Liver (tissue), 9 donors: Measurements from ENCODE around the gene EPSTI1. TPM values are rescaled to one million over a fixed set of nuclear protein-coding genes. Genes with fewer than 3 reads are reported as not detected.

ENCODE experiments used
- DNase-seq: peaks from one replicate; pipeline ENCODE4 v3.0.0-alpha.2; 2017; ENCODE audit warnings: low spot score
- H3K27ac ChIP-seq, 2 donors: one replicate each; pipeline ENCODE4 v1.7.0; 2013; ENCODE audit warnings: inconsistent platforms in 2 of 2, low read length in 2 of 2, control low read depth in 1 of 2, low read depth in 1 of 2, mild to moderate bottlenecking in 1 of 2
- H3K27me3 ChIP-seq, 4 donors: one replicate each; pipeline versions ENCODE4 v1.6.1 to v1.7.0; 2013; ENCODE audit warnings: low read length in 3 of 4, inconsistent platforms in 1 of 4, mild to moderate bottlenecking in 1 of 4, moderate library complexity in 1 of 4; ENCODE audit not compliant: control insufficient read depth in 4 of 4, insufficient read depth in 4 of 4
- H3K36me3 ChIP-seq, 4 donors: one replicate each; pipeline versions ENCODE4 v1.6.1 to v1.7.0; 2013; ENCODE audit warnings: low read length in 3 of 4, mild to moderate bottlenecking in 3 of 4, low read depth in 1 of 4, moderate library complexity in 1 of 4; ENCODE audit not compliant: control insufficient read depth in 4 of 4, insufficient read depth in 3 of 4
- H3K4me1 ChIP-seq, 4 donors: one replicate each; pipeline versions ENCODE4 v1.6.1 to v1.7.0; 2013; ENCODE audit warnings: low read length in 3 of 4, mild to moderate bottlenecking in 3 of 4, moderate library complexity in 1 of 4; ENCODE audit not compliant: control insufficient read depth in 4 of 4, insufficient read depth in 4 of 4
- H3K4me3 ChIP-seq, 3 donors: one replicate each; pipeline versions ENCODE4 v1.6.1 to v1.7.0; 2013; ENCODE audit warnings: low read length in 3 of 3, control low read depth in 1 of 3, low read depth in 1 of 3, mild to moderate bottlenecking in 1 of 3
- H3K9ac ChIP-seq, 2 donors: one replicate each; pipeline ENCODE4 v1.7.0; 2013; ENCODE audit warnings: low read length in 2 of 2, mild to moderate bottlenecking in 2 of 2, moderate library complexity in 2 of 2, control low read depth in 1 of 2, low read depth in 1 of 2
- H3K9me3 ChIP-seq, 4 donors: one replicate each; pipeline versions ENCODE4 v1.6.1 to v1.7.0; 2013; ENCODE audit warnings: low read length in 3 of 4; ENCODE audit not compliant: control insufficient read depth in 4 of 4
- EGR1 ChIP-seq, 2 donors: IDR thresholded peaks; 2 replicates each; pipeline ENCODE4 v1.6.1; 2016 to 2018; ENCODE audit warnings: antibody characterized with exemption in 2 of 2, low read depth in 2 of 2
- FOXA1 ChIP-seq: IDR thresholded peaks from 2 replicates; pipeline ENCODE4 v1.6.1; 2016; ENCODE audit warnings: antibody characterized with exemption
- FOXA2 ChIP-seq: IDR thresholded peaks from 2 replicates; pipeline ENCODE4 v1.6.1; 2016; ENCODE audit warnings: antibody characterized with exemption
- GABPA ChIP-seq, 2 donors: IDR thresholded peaks in 1 of 2; conservative IDR thresholded peaks in 1 of 2; 2 replicates each; pipeline ENCODE4 v1.6.1; 2016; ENCODE audit warnings: antibody characterized with exemption in 2 of 2, mild to moderate bottlenecking in 1 of 2, moderate library complexity in 1 of 2
- HNF4A ChIP-seq, 2 donors: conservative IDR thresholded peaks; 2 replicates each; pipeline ENCODE4 v1.6.1; 2016; ENCODE audit warnings: antibody characterized with exemption in 2 of 2, mild to moderate bottlenecking in 2 of 2
- HNF4G ChIP-seq: IDR thresholded peaks from 2 replicates; pipeline ENCODE4 v1.6.1; 2016; ENCODE audit warnings: antibody characterized with exemption
- JUND ChIP-seq, 2 donors: IDR thresholded peaks; 2 replicates each; pipeline ENCODE4 v1.6.1; 2016; ENCODE audit warnings: antibody characterized with exemption in 2 of 2
- NR2F2 ChIP-seq: IDR thresholded peaks from 2 replicates; pipeline ENCODE4 v1.6.1; 2016; ENCODE audit warnings: antibody characterized with exemption
- RAD21 ChIP-seq, 2 donors: IDR thresholded peaks; 2 replicates each; pipeline ENCODE4 v1.6.1; 2016; ENCODE audit warnings: antibody characterized with exemption in 2 of 2, mild to moderate bottlenecking in 2 of 2
- RXRA ChIP-seq, 2 donors: IDR thresholded peaks; 2 replicates each; pipeline ENCODE4 v1.6.1; 2017 to 2018; ENCODE audit warnings: antibody characterized with exemption in 2 of 2, mild to moderate bottlenecking in 1 of 2
- SP1 ChIP-seq: IDR thresholded peaks from 2 replicates; pipeline ENCODE4 v1.6.1; 2018; ENCODE audit warnings: antibody characterized with exemption, mild to moderate bottlenecking
- TAF1 ChIP-seq: conservative IDR thresholded peaks from 2 replicates; pipeline ENCODE4 v1.6.1; 2016; ENCODE audit warnings: antibody characterized with exemption, mild to moderate bottlenecking
- YY1 ChIP-seq: IDR thresholded peaks from 2 replicates; pipeline ENCODE4 v1.6.1; 2016; ENCODE audit warnings: antibody characterized with exemption, mild to moderate bottlenecking
- WGBS: extraction: QIAGEN DNeasy Blood & Tissue Kit; methylation state at CpG from one replicate; pipeline ENCODE4 v1.1.7; 2013; 5-methylcytosine and 5-hydroxymethylcytosine counted together
- polyA plus RNA-seq, 2 donors: library from polyadenylated mRNA; stranded (reverse) in 1 of 2; unstranded in 1 of 2; fragments of 200-250 nt in 1 of 2; fragments of >200 nt in 1 of 2; fragmentation: Nextera tagmentation in 1 of 2; extraction: Ambion mirVana in 1 of 2; gene quantifications; one replicate each; pipeline versions ENCODE4 v1.2.1 to v1.2.3, GENCODE V29; 2013 to 2015
- total RNA-seq, 2 donors: library from RNA; depleted of rRNA; stranded (reverse); fragments of >200 nt; gene quantifications; one replicate each; pipeline ENCODE4 v1.2.3, GENCODE V29; 2014
- TF ChIP-seq, protein P1 (sequence below): IDR thresholded peaks from 2 replicates; pipeline ENCODE4 v1.6.1; 2016; ENCODE audit warnings: antibody characterized with exemption
- TF ChIP-seq, protein P2 (sequence below): IDR thresholded peaks from 2 replicates; pipeline ENCODE4 v1.6.1; 2016; ENCODE audit warnings: antibody characterized with exemption, mild to moderate bottlenecking
- TF ChIP-seq, protein P3 (sequence below): IDR thresholded peaks from 2 replicates; pipeline ENCODE4 v1.6.1; 2016; ENCODE audit warnings: antibody characterized with exemption
- TF ChIP-seq, protein P4 (sequence below): IDR thresholded peaks from 2 replicates; pipeline ENCODE4 v1.6.1; 2016; ENCODE audit warnings: antibody characterized with exemption
- TF ChIP-seq, protein P5 (sequence below): fragments of 150-350 bp; IDR thresholded peaks from 2 replicates; pipeline ENCODE4 v1.5.1; 2017; ENCODE audit warnings: improper control_type of control experiment, low read depth, low read length; ENCODE audit not compliant: missing input control
- donor health status: healthy.
- donor health status: healthy.
- donor health status: healthy.
- donor health status: healthy.
- donor health status: healthy.

Gene EPSTI1
- total and polyA plus RNA-seq, 4 donors = 2.1 to 20.3 (median 4.2) TPM

DNA sequence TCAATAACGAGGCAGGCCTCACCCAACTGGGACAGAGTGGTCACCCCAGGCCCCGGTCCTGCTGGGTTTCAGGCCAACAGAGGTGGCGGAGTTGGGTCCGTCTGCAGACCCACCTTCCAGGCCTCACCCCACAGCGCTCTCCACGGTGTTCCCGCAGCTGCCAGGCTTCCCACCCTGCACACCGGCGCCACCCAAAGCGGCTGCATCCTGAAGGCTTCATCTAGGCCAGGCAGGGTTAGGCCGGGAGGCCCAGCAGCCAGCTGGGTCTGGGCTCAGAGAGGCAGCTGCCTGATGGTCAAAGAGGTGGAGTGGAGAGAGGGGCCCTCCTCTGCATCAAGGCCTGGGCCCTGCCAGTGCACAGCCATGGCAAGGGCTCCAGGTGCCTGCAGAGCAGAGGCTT lies 44.1 kb downstream of the EPSTI1 start:
- no peaks in the 10 kb centered on the region for H3K9me3 ChIP-seq
- H3K27me3 ChIP-seq = no peaks in the 10 kb centered on the region
- no peak overlapping the region for H3K9ac ChIP-seq
- H3K36me3 ChIP-seq = peaks cover 2 to 17% (median 3%) of the 10 kb centered on the region in 4 donors
- 95% methylated on average over 11 of the region's 11 CpGs for WGBS
- H3K27ac ChIP-seq = no peak overlapping the region
- H3K4me1 ChIP-seq = no peaks in the 10 kb centered on the region
- DNase-seq = no peak
- TF ChIP-seq, protein P1, sequence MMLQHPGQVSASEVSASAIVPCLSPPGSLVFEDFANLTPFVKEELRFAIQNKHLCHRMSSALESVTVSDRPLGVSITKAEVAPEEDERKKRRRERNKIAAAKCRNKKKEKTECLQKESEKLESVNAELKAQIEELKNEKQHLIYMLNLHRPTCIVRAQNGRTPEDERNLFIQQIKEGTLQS = no peak
- TF ChIP-seq EGR1 (IDR thresholded peaks at IDR 0.05; ENCODE audit: low read depth in 2 of 2) (no peak), RAD21 (IDR thresholded peaks at IDR 0.05) (no peak), FOXA2 (no peak), HNF4A (conservative IDR thresholded peaks at IDR 0.05) (no peak), FOXA1 (no peak), RXRA (IDR thresholded peaks at IDR 0.05) (no peak), SP1 (no peak), JUND (IDR thresholded peaks at IDR 0.05) (no peak), HNF4G (no peak), TAF1 (no peak), YY1 (no peak), NR2F2 (no peak), GABPA (IDR thresholded peaks at IDR 0.05 in 1 of 2, conservative IDR thresholded peaks at IDR 0.05 in 1 of 2) (no peak)
- TF ChIP-seq, protein P2, sequence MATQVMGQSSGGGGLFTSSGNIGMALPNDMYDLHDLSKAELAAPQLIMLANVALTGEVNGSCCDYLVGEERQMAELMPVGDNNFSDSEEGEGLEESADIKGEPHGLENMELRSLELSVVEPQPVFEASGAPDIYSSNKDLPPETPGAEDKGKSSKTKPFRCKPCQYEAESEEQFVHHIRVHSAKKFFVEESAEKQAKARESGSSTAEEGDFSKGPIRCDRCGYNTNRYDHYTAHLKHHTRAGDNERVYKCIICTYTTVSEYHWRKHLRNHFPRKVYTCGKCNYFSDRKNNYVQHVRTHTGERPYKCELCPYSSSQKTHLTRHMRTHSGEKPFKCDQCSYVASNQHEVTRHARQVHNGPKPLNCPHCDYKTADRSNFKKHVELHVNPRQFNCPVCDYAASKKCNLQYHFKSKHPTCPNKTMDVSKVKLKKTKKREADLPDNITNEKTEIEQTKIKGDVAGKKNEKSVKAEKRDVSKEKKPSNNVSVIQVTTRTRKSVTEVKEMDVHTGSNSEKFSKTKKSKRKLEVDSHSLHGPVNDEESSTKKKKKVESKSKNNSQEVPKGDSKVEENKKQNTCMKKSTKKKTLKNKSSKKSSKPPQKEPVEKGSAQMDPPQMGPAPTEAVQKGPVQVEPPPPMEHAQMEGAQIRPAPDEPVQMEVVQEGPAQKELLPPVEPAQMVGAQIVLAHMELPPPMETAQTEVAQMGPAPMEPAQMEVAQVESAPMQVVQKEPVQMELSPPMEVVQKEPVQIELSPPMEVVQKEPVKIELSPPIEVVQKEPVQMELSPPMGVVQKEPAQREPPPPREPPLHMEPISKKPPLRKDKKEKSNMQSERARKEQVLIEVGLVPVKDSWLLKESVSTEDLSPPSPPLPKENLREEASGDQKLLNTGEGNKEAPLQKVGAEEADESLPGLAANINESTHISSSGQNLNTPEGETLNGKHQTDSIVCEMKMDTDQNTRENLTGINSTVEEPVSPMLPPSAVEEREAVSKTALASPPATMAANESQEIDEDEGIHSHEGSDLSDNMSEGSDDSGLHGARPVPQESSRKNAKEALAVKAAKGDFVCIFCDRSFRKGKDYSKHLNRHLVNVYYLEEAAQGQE = no peak
- TF ChIP-seq, protein P3, sequence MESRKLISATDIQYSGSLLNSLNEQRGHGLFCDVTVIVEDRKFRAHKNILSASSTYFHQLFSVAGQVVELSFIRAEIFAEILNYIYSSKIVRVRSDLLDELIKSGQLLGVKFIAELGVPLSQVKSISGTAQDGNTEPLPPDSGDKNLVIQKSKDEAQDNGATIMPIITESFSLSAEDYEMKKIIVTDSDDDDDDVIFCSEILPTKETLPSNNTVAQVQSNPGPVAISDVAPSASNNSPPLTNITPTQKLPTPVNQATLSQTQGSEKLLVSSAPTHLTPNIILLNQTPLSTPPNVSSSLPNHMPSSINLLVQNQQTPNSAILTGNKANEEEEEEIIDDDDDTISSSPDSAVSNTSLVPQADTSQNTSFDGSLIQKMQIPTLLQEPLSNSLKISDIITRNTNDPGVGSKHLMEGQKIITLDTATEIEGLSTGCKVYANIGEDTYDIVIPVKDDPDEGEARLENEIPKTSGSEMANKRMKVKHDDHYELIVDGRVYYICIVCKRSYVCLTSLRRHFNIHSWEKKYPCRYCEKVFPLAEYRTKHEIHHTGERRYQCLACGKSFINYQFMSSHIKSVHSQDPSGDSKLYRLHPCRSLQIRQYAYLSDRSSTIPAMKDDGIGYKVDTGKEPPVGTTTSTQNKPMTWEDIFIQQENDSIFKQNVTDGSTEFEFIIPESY = no peak
- TF ChIP-seq, protein P4, sequence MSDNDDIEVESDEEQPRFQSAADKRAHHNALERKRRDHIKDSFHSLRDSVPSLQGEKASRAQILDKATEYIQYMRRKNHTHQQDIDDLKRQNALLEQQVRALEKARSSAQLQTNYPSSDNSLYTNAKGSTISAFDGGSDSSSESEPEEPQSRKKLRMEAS = no peak
- TF ChIP-seq, protein P5, sequence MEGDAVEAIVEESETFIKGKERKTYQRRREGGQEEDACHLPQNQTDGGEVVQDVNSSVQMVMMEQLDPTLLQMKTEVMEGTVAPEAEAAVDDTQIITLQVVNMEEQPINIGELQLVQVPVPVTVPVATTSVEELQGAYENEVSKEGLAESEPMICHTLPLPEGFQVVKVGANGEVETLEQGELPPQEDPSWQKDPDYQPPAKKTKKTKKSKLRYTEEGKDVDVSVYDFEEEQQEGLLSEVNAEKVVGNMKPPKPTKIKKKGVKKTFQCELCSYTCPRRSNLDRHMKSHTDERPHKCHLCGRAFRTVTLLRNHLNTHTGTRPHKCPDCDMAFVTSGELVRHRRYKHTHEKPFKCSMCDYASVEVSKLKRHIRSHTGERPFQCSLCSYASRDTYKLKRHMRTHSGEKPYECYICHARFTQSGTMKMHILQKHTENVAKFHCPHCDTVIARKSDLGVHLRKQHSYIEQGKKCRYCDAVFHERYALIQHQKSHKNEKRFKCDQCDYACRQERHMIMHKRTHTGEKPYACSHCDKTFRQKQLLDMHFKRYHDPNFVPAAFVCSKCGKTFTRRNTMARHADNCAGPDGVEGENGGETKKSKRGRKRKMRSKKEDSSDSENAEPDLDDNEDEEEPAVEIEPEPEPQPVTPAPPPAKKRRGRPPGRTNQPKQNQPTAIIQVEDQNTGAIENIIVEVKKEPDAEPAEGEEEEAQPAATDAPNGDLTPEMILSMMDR = no peak
- H3K4me3 ChIP-seq = no peak overlapping the region
